GM19025 (cell line): ENCODE data around the gene BSN.
"Not testable (repeated sequence)": the region's sequence is repeated elsewhere in the genome, so short reads cannot be mapped to it uniquely, and the experiment has no call there.

Experiments used
- ATAC-seq: cut with Tn5 transposase; IDR thresholded peaks from one replicate; pipeline ENCODE4 v1.9.1; 2021; ENCODE audit warnings: mild to moderate bottlenecking, low read depth, moderate library complexity; ENCODE audit not compliant: unreplicated experiment

BSN gene

GRCh38 chr3:49533786-49534519, 20.3 kb upstream of the BSN start:
- no peak for ATAC-seq

- no peak for ATAC-seq
These were observed 19.5 kb upstream of the BSN start for GRCh38 chr3:49534581-49535441.

DNA sequence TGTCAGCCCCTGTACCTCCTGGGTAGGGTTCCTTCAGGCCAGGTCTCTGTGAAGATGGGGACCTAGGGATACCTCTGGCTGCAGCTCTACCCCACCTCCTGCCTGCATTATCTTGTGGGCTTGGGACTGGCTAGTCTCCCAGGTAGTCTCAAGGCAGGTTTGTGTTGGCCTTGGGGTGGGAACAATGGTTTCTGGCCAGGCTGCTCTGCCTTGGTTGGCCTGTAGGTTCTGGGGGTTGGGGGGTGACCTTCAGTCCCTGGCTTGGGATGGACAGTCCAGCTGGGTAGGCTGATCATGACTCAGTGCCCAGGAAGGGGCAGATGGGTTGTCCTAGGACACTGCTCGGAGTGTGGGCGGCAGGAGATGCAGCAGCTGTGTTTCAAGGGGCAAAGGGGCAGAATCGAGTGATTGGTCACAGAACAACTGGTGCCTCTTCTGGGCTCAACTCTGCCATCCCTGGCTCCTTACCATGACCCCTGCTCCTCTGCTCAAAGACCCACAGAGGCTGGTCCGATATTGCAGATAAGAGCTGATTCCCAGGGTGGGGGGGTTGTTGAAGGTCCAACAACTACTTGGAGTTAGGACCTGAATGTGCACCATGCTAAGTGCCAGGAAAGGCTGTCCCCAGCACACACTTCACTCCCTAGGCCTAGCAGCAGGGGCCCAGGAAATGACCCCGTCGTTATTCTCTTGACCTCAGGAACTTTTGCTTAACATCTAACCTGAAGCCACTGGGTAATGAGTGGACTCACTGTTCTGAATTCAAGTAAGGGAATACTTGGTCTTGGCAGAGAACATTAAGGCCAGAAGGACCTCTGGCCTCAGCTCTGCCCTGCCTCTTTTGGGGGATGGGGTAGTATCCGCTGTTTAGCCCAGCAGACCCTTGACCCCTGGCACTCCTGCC, 18.1 kb upstream of the BSN start:
- ATAC-seq: no peak

DNA sequence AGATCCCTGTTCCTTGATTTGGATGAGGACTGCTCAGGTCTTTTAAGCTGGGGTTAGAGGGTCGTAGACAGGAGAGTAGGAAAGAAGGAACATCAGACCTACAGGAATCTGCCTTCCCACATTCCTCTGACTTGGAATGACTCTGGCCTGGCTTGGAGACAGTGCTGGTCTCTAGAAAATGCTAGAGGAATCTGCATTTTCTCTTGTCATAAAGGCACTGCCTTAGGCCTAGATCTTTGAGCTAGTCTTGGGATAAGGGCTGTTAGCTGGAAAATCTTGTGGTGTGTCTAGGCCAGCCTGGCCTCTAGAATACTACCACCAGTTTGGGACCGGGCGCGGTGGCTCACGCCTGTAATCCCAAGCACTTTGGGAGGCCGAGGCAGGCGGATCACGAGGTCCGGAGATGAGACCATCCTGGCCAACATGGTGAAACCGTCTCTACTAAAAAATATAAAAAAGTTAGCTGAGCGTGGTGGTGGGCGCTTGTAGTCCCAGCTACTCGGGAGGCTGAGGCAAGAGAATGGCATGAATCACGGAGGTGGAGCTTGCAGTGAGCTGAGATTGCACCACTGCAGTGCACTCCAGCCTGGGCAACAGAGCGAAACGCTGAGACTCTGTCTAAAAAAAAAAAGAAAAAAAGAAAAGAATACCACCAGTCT, 17.3 kb upstream of the BSN start:
- ATAC-seq: no peak

DNA sequence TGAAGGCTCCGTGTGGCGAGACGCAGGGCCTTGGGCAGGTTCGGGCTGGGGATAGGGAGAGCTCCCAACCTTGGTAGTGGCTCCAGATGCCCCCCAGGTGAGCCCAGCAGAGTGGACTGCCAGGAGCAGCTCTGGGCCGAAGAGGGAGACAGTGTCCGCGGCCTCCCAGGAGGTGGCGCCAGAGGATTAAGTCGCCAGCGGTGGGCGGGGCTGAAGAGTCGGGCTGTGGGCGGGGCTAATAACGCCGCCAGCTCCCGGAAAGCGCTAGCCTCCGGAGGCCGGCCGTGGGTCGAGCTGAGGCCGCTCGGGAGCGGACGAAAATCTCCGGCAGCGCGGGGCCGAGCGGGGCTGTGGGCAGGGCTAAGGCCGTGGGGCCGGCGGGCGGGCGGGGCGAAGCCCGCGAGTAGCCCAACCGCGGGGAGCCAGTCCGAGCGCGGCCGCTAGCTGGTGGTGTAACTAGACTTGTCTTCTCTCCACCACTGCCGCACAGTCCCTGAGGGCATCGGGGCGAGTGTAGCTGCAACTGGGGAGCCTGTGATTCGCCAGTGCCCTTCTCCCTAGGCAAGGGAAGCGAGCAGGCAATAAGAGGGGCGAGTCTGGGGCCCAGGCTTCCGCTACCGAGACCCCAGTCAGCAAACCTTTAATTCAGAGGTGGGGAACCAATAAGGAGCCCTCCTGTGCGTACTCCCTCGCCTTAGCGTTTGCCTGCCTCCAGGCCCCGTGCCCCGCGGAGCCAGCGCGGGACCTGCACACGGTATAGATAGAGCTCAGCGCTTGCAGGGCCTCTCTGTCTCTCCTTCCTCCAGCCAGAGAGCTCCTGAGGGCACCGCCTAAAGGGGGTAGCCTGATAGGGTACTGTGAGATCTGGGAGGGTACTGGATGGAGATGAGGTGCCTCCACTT, 14.4 kb upstream of the BSN start:
- peak; percentile 93 for ATAC-seq

GRCh38 chr3:49552087-49552486, 2.2 kb upstream of the BSN start:
- ATAC-seq: no peak

DNA sequence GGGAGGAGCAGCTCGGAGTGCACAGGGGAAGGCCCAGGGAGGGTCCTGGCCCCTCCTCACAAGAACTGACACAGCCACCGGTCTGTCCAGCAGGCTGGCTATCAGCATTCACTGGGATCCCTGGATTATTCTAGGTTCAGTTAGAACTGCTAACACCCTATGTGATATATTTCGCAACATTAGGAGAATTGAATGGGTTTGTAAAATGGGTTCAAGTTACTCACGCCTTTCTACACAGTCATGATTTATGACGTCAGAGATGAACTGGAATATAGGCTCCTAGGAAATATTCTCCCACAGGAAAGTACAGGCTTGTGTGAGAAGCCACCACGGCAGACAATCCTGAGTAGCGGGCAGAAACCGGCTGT, 969 bp upstream of the BSN start:
- no peak for ATAC-seq

GRCh38 chr3:49554633-49555265, 472 bp downstream of the BSN start:
- peak; percentile 60 for ATAC-seq

DNA sequence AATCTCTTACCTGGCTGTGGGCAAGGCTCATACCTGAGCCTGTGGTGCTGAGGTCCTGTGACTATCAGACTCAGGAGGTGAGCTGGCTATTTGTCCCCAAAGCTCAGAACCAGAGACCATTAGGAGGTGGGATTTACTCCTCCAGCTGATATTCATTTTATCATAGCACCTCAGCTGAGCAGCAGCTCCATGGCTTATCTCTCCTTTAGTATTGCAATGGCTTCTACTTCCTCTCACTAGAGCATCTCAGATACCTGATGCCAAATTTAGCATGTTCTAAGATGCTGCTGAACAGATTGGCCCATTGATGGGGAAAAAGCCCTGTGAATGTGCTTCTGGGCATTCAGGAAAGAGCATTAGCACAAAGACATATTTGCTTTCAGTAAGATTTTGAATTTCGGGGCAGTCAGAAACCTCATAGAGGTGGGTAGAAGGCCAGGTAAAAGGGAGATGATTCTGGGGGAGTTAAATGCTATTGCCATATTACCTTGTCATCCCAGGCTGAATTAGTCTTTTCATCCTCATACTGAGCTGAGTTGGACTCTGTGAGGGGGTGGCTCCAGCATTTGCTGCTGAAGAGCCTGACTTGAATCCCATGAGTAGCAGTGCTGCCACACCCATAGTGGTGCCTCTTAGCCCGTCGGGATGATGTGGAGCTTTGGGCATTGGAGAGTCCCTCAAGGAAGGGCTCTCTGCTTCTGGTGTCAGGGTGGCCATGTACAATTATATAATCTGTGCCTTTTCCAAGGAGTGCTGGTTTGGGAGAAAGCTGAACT, 2.4 kb downstream of the BSN start:
- no peak for ATAC-seq

GRCh38 chr3:49563040-49563578, 8.8 kb downstream of the BSN start:
- ATAC-seq: no peak

DNA sequence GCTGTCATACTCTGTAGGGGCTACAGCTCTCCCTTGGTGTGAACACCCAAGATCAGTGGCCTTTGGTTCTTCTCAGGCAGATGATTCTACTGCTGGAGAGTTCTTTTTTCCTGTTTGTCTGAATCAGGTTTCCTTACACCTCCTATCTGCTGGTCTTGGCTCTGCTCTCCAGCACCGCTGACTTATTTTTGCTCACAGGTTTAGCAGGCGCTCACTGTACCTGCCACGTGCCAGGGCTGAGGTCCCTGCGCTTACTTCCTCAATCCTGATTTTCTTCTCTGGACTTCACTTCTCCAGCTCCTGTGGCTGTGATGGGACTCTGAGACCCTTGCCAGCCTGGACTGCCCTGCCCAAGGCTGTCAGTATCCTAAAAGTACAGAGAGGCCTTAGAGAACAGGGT, 9.5 kb downstream of the BSN start:
- no peak for ATAC-seq

DNA sequence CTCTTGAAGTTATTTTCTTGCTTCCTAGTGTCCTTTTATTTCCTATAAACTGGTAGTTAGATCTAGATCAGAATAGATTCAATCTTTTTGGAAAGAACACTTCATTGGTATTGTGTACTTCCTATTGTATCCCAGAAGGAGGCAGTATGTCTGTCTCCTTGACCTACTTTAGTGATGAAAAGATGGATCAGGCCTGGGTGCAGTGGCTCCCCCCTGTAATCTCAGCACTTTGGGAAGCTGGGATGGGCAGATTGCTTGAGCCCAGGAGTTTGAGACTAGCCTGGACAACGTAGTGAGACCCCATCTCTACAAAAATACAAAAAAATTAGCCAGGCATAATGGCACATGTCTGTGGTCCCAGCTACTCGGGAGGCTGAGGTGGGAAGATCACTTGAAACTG, 12.0 kb downstream of the BSN start:
- ATAC-seq: no peak

- ATAC-seq: no peak
These were observed 13.1 kb downstream of the BSN start for GRCh38 chr3:49567406-49567805.

DNA sequence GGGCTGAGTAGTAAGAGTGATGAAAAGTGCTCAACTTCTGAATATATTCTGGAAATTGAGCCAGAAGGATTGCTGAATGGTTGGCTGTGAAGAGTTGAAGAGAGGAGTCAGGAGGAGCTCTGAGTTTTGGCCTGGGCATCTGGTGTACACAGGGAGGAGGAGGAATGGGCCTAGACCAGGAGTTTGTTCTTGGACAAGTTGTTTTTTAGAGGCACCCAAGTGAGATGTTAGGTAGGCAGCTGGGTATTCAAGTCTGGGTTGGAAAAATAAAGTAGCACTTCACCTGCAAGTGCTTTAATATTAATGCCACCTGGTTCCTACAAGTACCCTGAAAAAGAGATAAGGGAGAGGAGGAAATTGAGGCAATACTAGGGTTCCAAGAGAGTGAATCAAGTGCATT, 14.7 kb downstream of the BSN start:
- no peak for ATAC-seq

GRCh38 chr3:49570028-49570654, 15.9 kb downstream of the BSN start:
- ATAC-seq: no peak

DNA sequence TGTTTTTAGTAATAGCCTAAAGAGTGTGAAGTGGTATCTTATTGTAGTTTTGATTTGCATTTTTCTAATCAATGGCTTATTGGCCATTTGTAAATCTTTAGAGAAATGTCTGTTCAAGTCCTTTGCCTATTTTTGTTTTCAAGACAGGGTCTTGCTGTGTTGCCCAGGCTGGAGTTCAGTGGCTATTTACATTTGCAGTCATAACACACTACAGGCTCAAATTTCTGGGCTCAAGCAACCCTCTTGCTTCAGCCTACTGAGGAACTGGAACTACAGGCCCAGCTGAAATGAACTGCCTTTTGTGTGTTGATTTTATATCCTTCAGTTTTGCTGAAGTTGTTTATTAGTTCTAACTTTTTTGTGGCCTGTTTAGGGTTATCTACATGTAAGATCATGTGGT, 27.9 kb downstream of the BSN start:
- no peak for ATAC-seq

- not testable (repeated sequence) for ATAC-seq
These were observed 31.0 kb downstream of the BSN start for GRCh38 chr3:49585261-49585755.
